Body of pancreas (tissue), 4 donors: ENCODE measurements around the gene CDHR5.

ENCODE experiments used
- CTCF ChIP-seq, 7 experiments: fragments of 450-650 bp in 4 of 7; fragments of 200-600 bp in 3 of 7; sonication (generic) in 3 of 7; IDR thresholded peaks; one replicate each; pipeline ENCODE4 v1.5.1; 2016 to 2019; ENCODE audit warnings: antibody characterized with exemption in 7 of 7
- POLR2A ChIP-seq, 3 donors: fragments of 450-650 bp; IDR thresholded peaks; one replicate each; pipeline ENCODE4 v1.6.1; 2016; ENCODE audit warnings: antibody characterized with exemption in 3 of 3, mild to moderate bottlenecking in 2 of 3

- TF ChIP-seq POLR2A (IDR thresholded peaks at IDR 0.05) (no peak), CTCF (IDR thresholded peaks at IDR 0.05) (no peak)
Observed at GRCh38 chr11:581752-582151, 43.0 kb downstream of the CDHR5 start.
